ENCODE measurements around the gene SEPTIN8.

DNA sequence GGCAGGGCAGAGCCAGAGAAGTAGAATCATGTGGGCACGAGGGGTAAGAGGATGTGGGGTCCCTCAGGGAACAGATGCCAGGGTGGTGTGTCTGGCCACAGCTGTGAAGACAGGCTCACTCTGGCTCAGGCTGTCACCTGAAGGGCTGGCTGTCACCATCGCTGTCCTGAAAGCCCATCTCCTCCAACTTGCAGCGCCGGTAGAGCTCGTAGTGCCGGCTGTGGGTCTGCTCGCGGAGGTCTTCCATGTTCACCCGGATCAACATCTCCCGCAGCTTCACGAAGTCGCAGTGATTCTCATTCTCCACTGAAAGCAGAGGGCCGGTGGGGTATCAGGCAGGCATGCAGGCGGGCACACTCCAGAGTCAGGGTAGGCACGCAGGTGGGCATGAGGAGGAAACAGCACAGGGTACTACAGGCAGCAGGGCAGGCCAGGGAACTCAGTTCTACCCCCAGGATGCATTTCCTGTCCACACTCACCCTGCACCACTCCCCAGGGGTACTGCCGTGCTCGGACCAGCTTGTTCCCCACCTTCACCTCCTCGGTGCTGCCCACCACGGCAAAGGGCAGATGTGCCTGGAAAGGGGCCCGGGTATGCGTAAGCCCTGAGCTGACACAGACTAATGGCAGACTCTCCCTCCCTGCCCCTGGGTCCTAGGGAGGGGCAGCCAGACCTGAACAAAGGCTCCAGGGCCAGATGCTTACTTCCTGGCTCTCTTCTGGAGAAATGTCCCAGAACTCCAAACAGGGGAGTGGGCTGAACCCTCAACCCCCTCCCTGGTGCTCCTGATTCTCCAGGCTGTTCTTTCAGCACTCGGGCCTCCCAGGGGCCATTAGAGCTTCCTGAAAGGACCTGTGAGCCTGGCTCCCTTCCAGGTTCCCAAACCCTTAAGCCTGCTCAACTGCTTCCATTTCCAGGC lies 15.5 kb downstream of the SEPTIN8 start:
- TF ChIP-seq EZH2 (IDR thresholded peaks at IDR 0.05; ENCODE audit: borderline replicate concordance, low read length): no peak
- TF ChIP-seq, protein P1, sequence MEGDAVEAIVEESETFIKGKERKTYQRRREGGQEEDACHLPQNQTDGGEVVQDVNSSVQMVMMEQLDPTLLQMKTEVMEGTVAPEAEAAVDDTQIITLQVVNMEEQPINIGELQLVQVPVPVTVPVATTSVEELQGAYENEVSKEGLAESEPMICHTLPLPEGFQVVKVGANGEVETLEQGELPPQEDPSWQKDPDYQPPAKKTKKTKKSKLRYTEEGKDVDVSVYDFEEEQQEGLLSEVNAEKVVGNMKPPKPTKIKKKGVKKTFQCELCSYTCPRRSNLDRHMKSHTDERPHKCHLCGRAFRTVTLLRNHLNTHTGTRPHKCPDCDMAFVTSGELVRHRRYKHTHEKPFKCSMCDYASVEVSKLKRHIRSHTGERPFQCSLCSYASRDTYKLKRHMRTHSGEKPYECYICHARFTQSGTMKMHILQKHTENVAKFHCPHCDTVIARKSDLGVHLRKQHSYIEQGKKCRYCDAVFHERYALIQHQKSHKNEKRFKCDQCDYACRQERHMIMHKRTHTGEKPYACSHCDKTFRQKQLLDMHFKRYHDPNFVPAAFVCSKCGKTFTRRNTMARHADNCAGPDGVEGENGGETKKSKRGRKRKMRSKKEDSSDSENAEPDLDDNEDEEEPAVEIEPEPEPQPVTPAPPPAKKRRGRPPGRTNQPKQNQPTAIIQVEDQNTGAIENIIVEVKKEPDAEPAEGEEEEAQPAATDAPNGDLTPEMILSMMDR (conservative IDR thresholded peaks at IDR 0.05 in 1 of 2, IDR thresholded peaks at IDR 0.05 in 1 of 2; ENCODE audit: extremely low read depth in 1 of 2, insufficient read depth in 1 of 2, low read depth in 1 of 2, low read length in 2 of 2): no peak
